Endothelial cell of umbilical vein (primary cell): ENCODE measurements around the gene SLC14A1. TPM values are rescaled to one million over a fixed set of nuclear protein-coding genes. Genes with fewer than 3 reads are reported as not detected.

Source experiments
- BruUV-seq: library from RNA; stranded (reverse); fragments of 400-500 nt; replicated peaks from 2 replicates; lab custom pipeline; 2021; lab: Mats Ljungman, UMichigan
- CTCF ChIA-PET: fragments of 300-600, 350-600 bp; sonication (Branson Sonifier 250); formaldehyde crosslinking; loops from one replicate; lab custom pipeline; 2021; ENCODE audit warnings: antibody characterized with exemption, inconsistent platforms; lab: Charles Lee
- POLR2A ChIA-PET: fragments of 300-600, 350-600 bp; sonication (Branson Sonifier 250); formaldehyde crosslinking; loops from one replicate; lab custom pipeline; 2021; ENCODE audit warnings: antibody characterized with exemption, inconsistent platforms; lab: Charles Lee
- DNase-seq: peaks from one replicate; pipeline ENCODE4 v3.0.0-alpha.2; 2011; ENCODE audit warnings: low read depth, low spot score
- FAIRE-seq: peaks from 2 replicates; lab custom pipeline; 2011; peaks lifted over from hg19 to GRCh38; lab: Jason Lieb, UNC
- H2AFZ ChIP-seq: 2 replicates; pipeline ENCODE4 v1.6.0; 2012; ENCODE audit warnings: low read depth, low read length, control low read depth, inconsistent platforms
- H3K27ac ChIP-seq: 2 replicates; pipeline ENCODE4 v1.5.1; 2011; ENCODE audit warnings: low read depth, mild to moderate bottlenecking, control low read depth, low read length, moderate library complexity; ENCODE audit not compliant: insufficient read depth
- H3K27me3 ChIP-seq, 2 experiments: 2 replicates each; pipeline versions ENCODE4 v1.6.0 to v1.6.1; 2011; ENCODE audit warnings: low read length in 2 of 2, mixed read lengths in 1 of 2; ENCODE audit not compliant: control insufficient read depth in 2 of 2, insufficient read depth in 2 of 2
- H3K36me3 ChIP-seq, 2 experiments: 2 replicates in 1 of 2; 3 replicates in 1 of 2; pipeline ENCODE4 v1.5.1; 2011; ENCODE audit warnings: low read length in 2 of 2, mild to moderate bottlenecking in 1 of 2, moderate library complexity in 1 of 2; ENCODE audit not compliant: control insufficient read depth in 2 of 2, insufficient read depth in 2 of 2; ENCODE audit errors: extremely low read depth in 1 of 2
- H3K4me1 ChIP-seq: 3 replicates; pipeline ENCODE4 v1.5.1; 2011; ENCODE audit warnings: mild to moderate bottlenecking, low read length; ENCODE audit not compliant: control insufficient read depth, insufficient read depth; ENCODE audit errors: extremely low read depth
- H3K4me2 ChIP-seq: 2 replicates; pipeline ENCODE4 v1.6.1; 2011; ENCODE audit warnings: low read length, control low read depth, mixed read lengths; ENCODE audit not compliant: insufficient read depth
- H3K4me3 ChIP-seq, 3 experiments: fragments of 200-600 bp in 1 of 3; sonication (generic), shearing (Covaris generic) in 1 of 3; replicated peaks in 1 of 3; 2 replicates each; pipeline ENCODE4 v1.5.1; 2011 to 2016; ENCODE audit warnings: control low read depth in 3 of 3, low read length in 3 of 3, mild to moderate bottlenecking in 2 of 3, inconsistent platforms in 1 of 3, low read depth in 1 of 3, moderate library complexity in 1 of 3; ENCODE audit not compliant: insufficient read depth in 1 of 3
- H3K79me2 ChIP-seq: 2 replicates; pipeline ENCODE4 v1.6.0; 2012; ENCODE audit warnings: low read length, inconsistent platforms; ENCODE audit not compliant: control insufficient read depth, insufficient read depth
- H3K9ac ChIP-seq: replicated peaks from 2 replicates; pipeline ENCODE3; 2011; ENCODE audit warnings: low read length, control low read depth; ENCODE audit not compliant: insufficient read depth; ENCODE audit errors: extremely low read depth
- H3K9me1 ChIP-seq: replicated peaks from 3 replicates; pipeline ENCODE4 v1.6.0; 2011; ENCODE audit warnings: mild to moderate bottlenecking, low read length; ENCODE audit not compliant: control insufficient read depth, insufficient read depth; ENCODE audit errors: extremely low read depth
- H3K9me3 ChIP-seq: replicated peaks from 2 replicates; pipeline ENCODE4 v1.5.1; 2012; ENCODE audit warnings: low read length, inconsistent platforms; ENCODE audit not compliant: control insufficient read depth, insufficient read depth
- H4K20me1 ChIP-seq: replicated peaks from 2 replicates; pipeline ENCODE3; 2011; ENCODE audit warnings: mild to moderate bottlenecking, low read length; ENCODE audit not compliant: control insufficient read depth, insufficient read depth; ENCODE audit errors: extremely low read depth
- CTCF ChIP-seq, 2 donors: IDR thresholded peaks; 1 replicate in 1 of 2; 2 replicates in 1 of 2; pipeline ENCODE4 v1.5.1; 2011; ENCODE audit warnings: low read length in 2 of 2, mild to moderate bottlenecking in 2 of 2, moderate library complexity in 2 of 2, control low read depth in 1 of 2, inconsistent platforms in 1 of 2, low read depth in 1 of 2; ENCODE audit not compliant: insufficient read depth in 1 of 2; ENCODE audit errors: extremely low read depth in 1 of 2
- EZH2 ChIP-seq: IDR thresholded peaks from 2 replicates; pipeline ENCODE4 v1.6.1; 2012; ENCODE audit warnings: borderline replicate concordance, low read depth, mild to moderate bottlenecking, moderate library complexity, low read length, inconsistent platforms; ENCODE audit not compliant: severe bottlenecking
- GATA2 ChIP-seq: IDR thresholded peaks from 2 replicates; pipeline ENCODE4 v1.7.0; 2011; ENCODE audit warnings: low read depth, mild to moderate bottlenecking, moderate library complexity, mixed read lengths, low read length; ENCODE audit not compliant: insufficient read length, insufficient read depth
- JUN ChIP-seq: IDR thresholded peaks from 2 replicates; pipeline ENCODE4 v1.6.1; 2011; ENCODE audit warnings: borderline replicate concordance, low read depth; ENCODE audit not compliant: insufficient read length, insufficient read depth
- POLR2AphosphoS5 ChIP-seq: IDR thresholded peaks from 2 replicates; pipeline ENCODE4 v1.6.1; 2012; ENCODE audit warnings: low read depth, mild to moderate bottlenecking, control low read depth, low read length, moderate library complexity; ENCODE audit not compliant: insufficient read depth
- dilution Hi-C: fragments of 300-500 bp; cut with MboI; formaldehyde crosslinking; loops from one replicate; pipeline ENCODE4 v1.15.0; 2019; ENCODE audit warnings: low sequenced_read_pairs; ENCODE audit not compliant: extremely low pct_ligation_motif_present
- intact Hi-C: fragments of 100-400 bp; cut with micrococcal nuclease; formaldehyde crosslinking; loops from one replicate; pipeline ENCODE4 v1.10.0; 2022
- polyA plus RNA-seq, 4 experiments: library from polyadenylated mRNA; depleted of rRNA in 3 of 4; stranded (reverse) in 3 of 4; unstranded in 1 of 4; fragments of >200 nt; gene quantifications; 2 replicates each; pipeline versions ENCODE4 v1.2.1 to v1.2.3, GENCODE V29; 2011 to 2012; ENCODE audit warnings: missing spikeins in 1 of 4
- total RNA-seq: library from RNA; stranded (reverse); gene quantifications from 2 replicates; pipeline ENCODE4 v1.2.3, GENCODE V29; 2021

Gene SLC14A1
- total and polyA plus RNA-seq, 2 donors (not counting 3 experiments of a cell fraction or from before 2014, with no cell fraction given) = not detected

GRCh38 chr18:45680066-45680690 lies 43.8 kb upstream of the SLC14A1 start:
- no TSS peak for BruUV-seq
- TF ChIP-seq POLR2AphosphoS5 (no peak), EZH2 (no peak), JUN (no peak), GATA2 (no peak), CTCF (IDR thresholded peaks at IDR 0.05; ENCODE audit: extremely low read depth in 1 of 2, insufficient read depth in 1 of 2, low read depth in 1 of 2, low read length in 2 of 2) (no peak)
- ChIA-PET POLR2A (no interaction called here), CTCF (interaction anchor here (2.5 kb wide), 1 partner anchor 200 kb away, joined by 9 read pairs; no protein-coding TSS in a partner anchor)
- dilution Hi-C loops (no loop called here), intact Hi-C loops (no loop called here)
- no peak overlapping the region for H3K4me3 ChIP-seq
- H3K9me3 ChIP-seq = no peaks in the 10 kb centered on the region
- H3K27me3 ChIP-seq = peaks cover 3 to 12% of the 10 kb centered on the region in 2 experiments
- H3K4me2 ChIP-seq = no peak overlapping the region
- H3K27ac ChIP-seq = no peak overlapping the region
- H3K9me1 ChIP-seq = no peaks in the 10 kb centered on the region
- no peak for FAIRE-seq
- H4K20me1 ChIP-seq = no peaks in the 10 kb centered on the region
- no peak overlapping the region for H3K9ac ChIP-seq
- H3K4me1 ChIP-seq = no peaks in the 10 kb centered on the region
- H2AFZ ChIP-seq = no peak overlapping the region
- H3K36me3 ChIP-seq = no peaks in the 10 kb centered on the region
- DNase-seq = peak; percentile 5
- no peaks in the 10 kb centered on the region for H3K79me2 ChIP-seq
